ENCODE measurements around the gene NID2. TPM values are rescaled to one million over a fixed set of nuclear protein-coding genes. Genes with fewer than 3 reads are reported as not detected.

Gene NID2
- total RNA-seq, 1 experiment from 2014 or later, result 35.0 TPM

- DNase-seq (ENCODE audit: low read depth), result peak; percentile 95
These were observed 37.1 kb downstream of the NID2 start for GRCh38 chr14:52031781-52032180.

DNA sequence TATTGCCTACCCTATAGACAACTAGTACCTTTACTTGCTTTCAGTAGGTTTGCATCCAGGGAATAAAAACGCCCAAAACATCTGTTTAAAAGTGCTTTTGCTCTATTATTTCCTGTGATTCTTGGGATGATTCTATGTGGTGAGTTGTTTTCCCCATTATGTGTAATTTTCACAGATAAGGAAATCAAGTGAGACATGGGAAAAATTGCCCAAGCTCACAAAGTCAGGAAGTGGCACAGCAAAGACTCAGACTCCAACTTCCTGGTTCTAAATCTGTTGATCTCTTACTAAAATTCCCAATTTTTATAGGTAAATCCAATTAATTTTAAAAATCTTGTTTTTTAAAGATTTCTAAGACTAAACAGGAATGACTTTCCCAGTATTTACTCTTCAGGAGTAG is 39.0 kb downstream of the NID2 start:
- DNase-seq (ENCODE audit: low read depth), result no peak

DNA sequence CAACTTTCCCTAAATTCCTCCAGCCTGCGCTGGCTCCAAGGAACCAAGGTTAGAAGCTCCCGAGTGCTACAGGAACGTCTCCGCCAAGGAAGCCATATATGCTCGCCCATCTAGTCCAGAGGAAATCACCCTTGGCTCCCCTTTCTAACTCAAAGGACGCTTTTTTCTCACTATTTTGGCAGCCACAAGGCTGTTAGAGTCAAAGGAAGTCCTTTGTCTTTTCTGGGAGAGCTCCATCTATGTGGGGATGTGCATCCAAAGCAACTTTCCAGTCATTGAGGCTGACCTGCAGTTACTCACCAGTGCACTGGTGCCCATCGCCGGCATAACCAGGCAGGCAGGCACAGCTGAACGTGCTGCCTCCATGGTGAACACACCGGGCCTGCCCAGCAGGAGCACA is 42.0 kb downstream of the NID2 start:
- no peak for DNase-seq (ENCODE audit: low read depth)

GRCh38 chr14:52026017-52026660 is 42.7 kb downstream of the NID2 start:
- DNase-seq (ENCODE audit: low read depth), result no peak

DNA sequence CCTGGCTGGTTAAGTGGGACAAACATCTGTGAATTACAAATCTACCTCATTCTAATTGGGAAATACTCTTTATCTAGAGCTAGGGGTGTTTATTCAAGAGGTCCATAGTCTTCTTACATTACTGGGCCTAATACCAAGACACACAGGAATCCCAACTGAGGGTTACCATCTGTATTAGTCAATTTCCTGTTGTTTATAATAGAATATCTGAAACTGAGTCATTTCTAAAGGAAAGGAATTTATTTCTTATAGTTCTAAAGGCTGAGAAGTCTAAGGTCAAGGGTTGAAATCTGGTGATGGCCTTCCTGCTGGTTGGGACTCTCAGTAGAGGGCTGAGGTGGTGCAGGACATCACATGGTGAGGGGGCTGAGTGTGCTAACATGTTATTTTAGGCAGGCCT is 43.5 kb downstream of the NID2 start:
- DNase-seq (ENCODE audit: low read depth), result peak; percentile 65

GRCh38 chr14:52023518-52023917 is 45.3 kb downstream of the NID2 start:
- DNase-seq (ENCODE audit: low read depth), result peak; percentile 87

- no peak for DNase-seq (ENCODE audit: low read depth)
These were observed 46.8 kb downstream of the NID2 start for GRCh38 chr14:52021957-52022600.

DNA sequence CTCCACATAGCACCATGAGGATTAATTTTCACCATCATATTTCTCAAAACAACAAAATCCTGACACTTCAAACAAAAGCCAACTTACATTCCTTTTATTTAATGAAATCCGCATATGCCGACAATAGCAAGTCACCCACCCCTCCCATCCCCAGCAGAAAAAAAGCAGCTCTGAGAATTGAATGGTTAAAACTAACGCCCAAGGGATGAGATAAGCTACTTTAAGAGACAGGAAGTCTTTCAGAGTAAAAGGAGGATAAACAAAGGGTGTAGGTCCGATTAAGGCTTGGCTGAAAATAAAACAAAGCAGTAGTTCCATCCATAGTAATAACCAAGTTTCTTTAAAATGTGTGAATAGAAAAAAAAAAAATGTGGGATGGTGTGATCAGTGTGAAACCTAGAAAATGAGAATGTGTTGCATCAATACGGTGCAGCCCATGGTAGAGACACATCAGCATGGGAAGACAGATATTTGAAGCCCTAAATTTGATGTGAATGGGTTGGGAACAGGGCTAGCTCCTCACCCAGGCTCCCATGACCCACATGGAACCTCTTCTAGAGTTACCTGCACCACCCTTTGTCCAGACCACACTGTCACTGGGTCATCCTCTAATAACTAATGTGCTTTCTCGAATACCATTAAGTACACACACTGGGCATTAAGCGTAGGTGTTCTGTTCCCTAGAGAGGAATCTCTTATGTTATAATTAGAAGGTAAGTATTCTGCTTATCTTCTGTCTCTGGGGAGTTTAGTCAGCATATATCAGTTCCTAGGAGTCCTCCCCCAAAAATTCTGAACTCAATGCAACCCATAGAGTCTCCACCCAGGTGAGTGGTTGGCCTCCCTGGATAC is 47.8 kb downstream of the NID2 start:
- DNase-seq (ENCODE audit: low read depth), result no peak

- DNase-seq (ENCODE audit: low read depth), result no peak
These were observed 48.6 kb downstream of the NID2 start for GRCh38 chr14:52020161-52020714.

- DNase-seq (ENCODE audit: low read depth), result no peak
These were observed 49.9 kb downstream of the NID2 start for GRCh38 chr14:52018970-52019369.

DNA sequence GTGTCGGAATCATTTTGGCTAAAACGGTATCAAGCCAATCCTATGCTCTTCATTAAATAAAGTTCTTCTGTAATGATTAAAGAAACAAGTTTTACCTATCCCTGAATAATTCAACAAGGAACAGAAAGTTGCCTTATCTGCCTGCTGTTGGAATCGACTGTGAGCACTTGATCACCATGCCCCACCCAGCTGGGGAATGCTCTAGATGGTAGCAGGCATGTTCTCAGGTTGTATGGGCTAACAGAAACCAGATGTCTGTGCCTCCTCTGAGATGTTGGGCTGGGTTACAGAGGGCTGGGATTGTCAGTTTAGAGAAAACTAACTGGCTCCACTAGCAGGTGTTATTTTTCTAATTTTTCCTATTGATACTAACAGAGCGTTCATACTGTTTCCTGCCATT is 50.6 kb downstream of the NID2 start:
- DNase-seq (ENCODE audit: low read depth), result peak; percentile 54

- peak; percentile 20 for DNase-seq (ENCODE audit: low read depth)
These were observed 53.3 kb downstream of the NID2 start for GRCh38 chr14:52015411-52016030.

- DNase-seq (ENCODE audit: low read depth), result no peak
These were observed 54.1 kb downstream of the NID2 start for GRCh38 chr14:52014601-52015267.

GRCh38 chr14:52013984-52014600 is 54.8 kb downstream of the NID2 start:
- no peak for DNase-seq (ENCODE audit: low read depth)

DNA sequence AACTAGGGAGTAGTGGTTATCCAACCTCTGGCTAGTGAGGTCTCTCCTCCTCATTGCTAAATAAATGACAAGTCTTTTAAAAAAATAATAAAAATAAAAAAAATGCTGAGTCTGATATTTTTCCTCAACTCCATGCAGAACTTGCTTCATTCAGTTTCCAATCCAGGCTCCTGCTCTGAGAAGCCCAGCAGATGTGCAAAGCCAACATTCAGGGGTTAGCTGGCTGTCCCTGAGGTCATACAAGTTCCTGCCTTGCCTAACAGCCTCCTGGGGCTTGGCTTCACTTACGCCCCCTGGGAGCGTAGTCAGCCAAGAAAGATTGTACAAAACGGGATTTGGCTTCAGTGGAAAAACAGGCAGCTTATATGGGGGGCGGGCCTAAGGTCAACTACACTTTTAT is 56.2 kb downstream of the NID2 start:
- no peak for DNase-seq (ENCODE audit: low read depth)

- DNase-seq (ENCODE audit: low read depth), result no peak
These were observed 57.3 kb downstream of the NID2 start for GRCh38 chr14:52011523-52011922.

DNA sequence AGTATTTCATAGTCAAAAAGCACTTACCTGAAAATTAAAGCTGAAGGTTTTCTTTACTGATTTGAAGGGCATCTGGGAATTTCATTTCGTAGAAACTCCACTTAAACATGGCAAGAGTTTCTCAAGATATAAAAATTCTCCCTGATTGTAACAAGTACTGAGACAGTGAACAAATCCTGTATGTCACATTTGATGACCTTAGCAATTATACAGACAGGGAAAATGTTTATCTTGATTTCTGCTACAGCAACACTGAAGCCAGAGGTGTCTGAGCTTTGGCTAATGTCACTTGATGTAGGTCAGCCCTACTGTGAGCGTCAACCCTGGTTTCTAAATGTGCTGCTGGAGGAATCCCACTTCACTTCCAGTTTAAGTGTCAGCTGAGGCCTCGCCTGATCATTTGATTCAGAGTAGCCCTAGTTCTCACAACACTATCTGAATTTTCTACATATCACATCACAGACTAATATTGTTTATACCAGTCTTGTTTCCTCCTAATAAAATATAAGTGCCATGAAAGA is 58.6 kb downstream of the NID2 start:
- no peak for DNase-seq (ENCODE audit: low read depth)

GRCh38 chr14:52008136-52008535 is 60.7 kb downstream of the NID2 start:
- DNase-seq (ENCODE audit: low read depth), result no peak

DNA sequence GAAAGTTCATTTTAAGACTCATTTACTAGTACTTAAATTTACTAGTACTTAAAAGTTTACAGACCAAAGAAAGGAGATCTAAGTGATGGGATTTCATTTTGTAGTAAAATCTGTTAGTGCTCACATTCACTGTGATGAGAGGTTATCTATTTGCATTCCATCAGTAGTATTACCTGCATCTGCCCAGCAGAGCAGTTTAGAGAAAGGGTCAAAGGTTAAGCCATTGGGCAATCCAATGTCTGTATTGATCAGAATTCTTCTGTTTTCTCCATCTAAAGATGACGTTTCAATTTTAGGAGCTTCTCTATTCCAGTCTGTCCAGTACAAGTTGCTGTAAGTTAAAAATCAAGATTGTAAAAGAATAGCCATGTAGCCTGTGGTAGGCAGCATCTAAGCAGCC is 61.2 kb downstream of the NID2 start:
- DNase-seq (ENCODE audit: low read depth), result no peak

DNA sequence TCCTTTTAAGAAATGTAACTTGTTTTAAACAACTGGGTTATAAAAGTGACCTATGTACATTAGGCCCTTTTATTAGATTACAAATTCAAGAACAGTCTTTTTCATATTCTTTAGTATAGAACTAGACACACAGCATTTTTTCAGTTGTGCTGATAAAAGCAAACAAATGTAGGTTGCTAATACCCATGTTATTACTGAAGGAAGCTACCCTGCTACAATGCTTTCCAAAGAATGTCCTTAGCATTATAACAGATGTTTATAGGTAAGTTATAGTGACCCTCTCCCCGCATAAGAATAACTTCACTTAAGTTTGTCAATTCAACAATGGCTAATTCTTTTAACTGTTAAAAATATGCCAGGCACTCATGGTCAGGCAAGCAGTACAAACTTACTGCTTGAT is 61.6 kb downstream of the NID2 start:
- no peak for DNase-seq (ENCODE audit: low read depth)

- no peak for DNase-seq (ENCODE audit: low read depth)
These were observed 62.5 kb downstream of the NID2 start for GRCh38 chr14:52006361-52006760.

Data from RPMI7951 (cell line).